Measurements from ENCODE around the gene AP2A2. TPM values are rescaled to one million over a fixed set of nuclear protein-coding genes. Genes with fewer than 3 reads are reported as not detected.

AP2A2 gene
- total and polyA plus RNA-seq, 5 donors from 2014 or later = 6.2 to 85.9 (median 7.5) TPM

DNA sequence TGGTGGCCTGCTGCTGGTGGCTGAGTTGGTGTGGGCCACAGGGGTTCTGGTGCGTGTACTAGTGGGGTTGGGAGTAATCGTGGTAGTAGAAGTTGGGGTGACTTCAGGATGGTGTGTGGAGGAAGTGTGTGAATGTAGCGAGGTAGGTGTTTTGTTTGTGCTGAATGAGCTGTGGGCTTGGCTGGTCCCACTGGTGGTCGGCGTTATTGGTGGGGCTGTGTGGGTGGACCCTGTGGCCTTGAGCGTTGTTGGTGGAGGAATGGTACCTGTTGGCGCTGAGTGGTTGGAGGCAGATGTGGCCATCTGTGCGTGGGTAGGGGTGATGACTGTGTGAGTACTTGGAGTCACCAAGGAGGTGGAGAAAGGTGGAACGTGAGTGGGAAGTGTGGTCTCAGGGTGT is 92.4 kb downstream of the AP2A2 start:
- no peak overlapping the region for H3K4me3 ChIP-seq (ENCODE audit: low read depth, low read length)
- H3K9me3 ChIP-seq (ENCODE audit: control insufficient read depth in 2 of 2, low read length in 2 of 2) = no peaks in the 10 kb centered on the region
- H3K27me3 ChIP-seq (ENCODE audit: control insufficient read depth, insufficient read depth, low read length) = no peaks in the 10 kb centered on the region
- H3K27me3 Mint-ChIP-seq = no peaks in the 10 kb centered on the region
- no peak for ATAC-seq (ENCODE audit: low read depth in 2 of 2)
- no peaks in the 10 kb centered on the region for H3K36me3 ChIP-seq (ENCODE audit: control insufficient read depth, insufficient read depth, low read length)
- peaks cover 25% of the 10 kb centered on the region for H3K36me3 Mint-ChIP-seq
- H3K27ac Mint-ChIP-seq = peak overlapping the region in 1 of 3 donors; percentile 2
- no peak overlapping the region for H3K4me3 Mint-ChIP-seq
- peaks cover 0 to 28% (median 12%) of the 10 kb centered on the region in 4 donors for H3K4me1 Mint-ChIP-seq
- H3K27ac ChIP-seq (ENCODE audit: insufficient read depth, low read length, poor library complexity, severe bottlenecking) = no peak overlapping the region
- H3K9me3 Mint-ChIP-seq = peaks cover 2 to 6% (median 4%) of the 10 kb centered on the region in 7 donors
- DNase-seq = no peak
- H3K4me1 ChIP-seq (ENCODE audit: control insufficient read depth, insufficient read depth, low read length, poor library complexity, severe bottlenecking) = no peaks in the 10 kb centered on the region

DNA sequence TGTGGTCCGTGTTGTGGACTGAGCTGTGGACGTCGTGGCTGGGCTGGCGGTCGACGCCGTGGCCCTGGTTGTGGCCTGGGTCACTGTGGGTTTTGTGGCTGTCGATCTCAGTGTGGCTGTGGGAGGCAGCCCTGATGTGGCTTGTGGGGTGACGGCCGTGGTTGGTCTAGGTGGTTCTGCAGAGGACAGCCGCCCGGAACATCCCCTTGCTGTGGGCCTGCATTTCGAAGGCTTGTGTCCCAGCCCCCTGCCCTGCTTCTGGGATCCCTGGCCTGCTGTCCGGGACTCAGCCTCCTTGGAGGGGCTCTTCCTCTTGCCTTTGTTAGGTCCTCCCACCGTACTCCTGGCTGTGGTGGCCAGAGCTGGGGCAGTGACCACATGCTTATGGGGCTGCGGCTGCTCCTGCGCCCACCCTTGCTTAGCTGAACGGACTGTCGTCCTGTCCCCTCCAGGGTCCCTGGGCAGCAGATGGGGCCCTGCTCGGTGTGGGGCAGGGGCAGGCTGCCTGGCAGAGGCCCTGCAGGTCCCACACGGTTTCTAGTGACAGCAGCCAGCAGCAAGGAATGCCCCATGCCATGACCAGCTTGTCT is 93.7 kb downstream of the AP2A2 start:
- H3K36me3 Mint-ChIP-seq = peaks cover 26% of the 10 kb centered on the region
- H3K9me3 ChIP-seq (ENCODE audit: control insufficient read depth in 2 of 2, low read length in 2 of 2) = no peaks in the 10 kb centered on the region
- peaks cover 0 to 28% (median 13%) of the 10 kb centered on the region in 4 donors for H3K4me1 Mint-ChIP-seq
- no peak for DNase-seq
- no peaks in the 10 kb centered on the region for H3K36me3 ChIP-seq (ENCODE audit: control insufficient read depth, insufficient read depth, low read length)
- H3K4me1 ChIP-seq (ENCODE audit: control insufficient read depth, insufficient read depth, low read length, poor library complexity, severe bottlenecking) = no peaks in the 10 kb centered on the region
- H3K4me3 Mint-ChIP-seq = no peak overlapping the region
- ATAC-seq (ENCODE audit: low read depth in 2 of 2) = no peak
- H3K27ac Mint-ChIP-seq = no peak overlapping the region
- H3K4me3 ChIP-seq (ENCODE audit: low read depth, low read length) = no peak overlapping the region
- peaks cover 2 to 7% (median 4%) of the 10 kb centered on the region in 7 donors for H3K9me3 Mint-ChIP-seq
- H3K27me3 ChIP-seq (ENCODE audit: control insufficient read depth, insufficient read depth, low read length) = no peaks in the 10 kb centered on the region
- no peak overlapping the region for H3K27ac ChIP-seq (ENCODE audit: insufficient read depth, low read length, poor library complexity, severe bottlenecking)
- H3K27me3 Mint-ChIP-seq = no peaks in the 10 kb centered on the region

DNA sequence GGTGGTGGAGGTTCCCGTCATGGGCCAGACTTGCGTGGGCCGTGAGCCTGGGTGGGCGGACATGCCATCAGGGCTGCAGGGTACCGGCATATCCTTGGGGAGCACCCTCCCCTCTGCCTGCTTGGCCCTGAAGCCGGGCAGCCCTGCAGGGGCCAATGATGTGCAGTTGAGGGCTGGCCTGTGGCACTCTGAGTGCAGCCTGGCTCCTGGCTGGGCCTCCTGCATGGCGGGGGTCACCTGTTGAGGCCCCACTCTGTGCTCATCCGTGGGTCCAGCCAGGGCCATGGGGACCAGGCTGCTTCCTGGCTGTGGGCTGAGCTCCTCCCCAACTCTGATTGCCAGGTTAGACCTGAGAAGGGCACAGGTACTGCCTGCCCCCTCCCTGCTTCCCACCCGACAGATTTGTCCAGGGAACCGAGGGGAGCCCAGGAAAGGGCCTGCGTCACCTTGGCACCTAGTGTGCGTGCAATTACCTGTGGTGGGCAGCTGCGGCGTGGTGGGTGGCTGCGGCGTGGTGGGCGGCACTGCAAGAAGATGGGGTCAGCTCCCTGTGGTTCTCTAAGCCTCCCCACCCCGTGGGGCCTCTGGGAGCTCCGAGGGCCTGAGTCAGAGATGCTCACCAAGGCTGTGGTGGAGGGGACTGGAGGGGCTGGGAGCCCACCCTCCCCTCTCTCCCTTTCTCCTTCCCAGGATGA is 94.7 kb downstream of the AP2A2 start:
- peaks cover 26% of the 10 kb centered on the region for H3K36me3 Mint-ChIP-seq

DNA sequence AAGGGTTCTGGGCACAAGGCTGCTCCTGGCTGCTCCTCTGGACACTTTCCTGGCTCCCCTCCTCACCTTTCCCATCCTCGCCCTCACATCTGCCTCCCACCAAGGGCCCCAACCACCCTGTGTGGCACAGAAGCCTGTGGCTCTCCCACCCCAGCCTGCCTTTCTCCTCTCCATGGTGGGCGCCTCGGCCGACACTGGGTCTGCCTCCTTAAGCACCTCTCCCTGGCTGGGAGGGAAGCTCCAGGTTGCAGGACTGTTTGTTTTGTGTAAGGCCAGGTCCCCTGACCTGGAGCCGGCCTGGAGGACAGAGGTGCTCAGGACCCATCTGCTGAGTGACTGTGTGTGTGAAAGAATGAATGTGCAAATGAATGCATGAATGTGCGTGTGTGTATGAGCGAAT is 96.7 kb downstream of the AP2A2 start:
- Histone ChIP-seq H3K4me1 (ENCODE audit: control insufficient read depth, insufficient read depth, low read length, poor library complexity, severe bottlenecking) (no peaks in the 10 kb centered on the region), H3K9me3 (ENCODE audit: control insufficient read depth in 2 of 2, low read length in 2 of 2) (no peaks in the 10 kb centered on the region), H3K36me3 (ENCODE audit: control insufficient read depth, insufficient read depth, low read length) (no peaks in the 10 kb centered on the region), H3K27ac (ENCODE audit: insufficient read depth, low read length, poor library complexity, severe bottlenecking) (no peak overlapping the region), H3K27me3 (ENCODE audit: control insufficient read depth, insufficient read depth, low read length) (no peaks in the 10 kb centered on the region), H3K4me3 (ENCODE audit: low read depth, low read length) (no peak overlapping the region)
- H3K4me3 Mint-ChIP-seq = peak overlapping the region in 1 of 4 donors; percentile 1
- peak overlapping the region in 1 of 3 donors; percentile 17 for H3K27ac Mint-ChIP-seq
- peaks cover 0 to 15% (median 6%) of the 10 kb centered on the region in 4 donors for H3K4me1 Mint-ChIP-seq
- peaks cover 16% of the 10 kb centered on the region for H3K36me3 Mint-ChIP-seq
- H3K27me3 Mint-ChIP-seq = no peaks in the 10 kb centered on the region
- H3K9me3 Mint-ChIP-seq = peaks cover 0 to 7% (median 3%) of the 10 kb centered on the region in 7 donors
- DNase-seq = no peak
- no peak for ATAC-seq (ENCODE audit: low read depth in 2 of 2)

More for the DNA sequence above, 94.7 kb downstream of the AP2A2 start:
- no peak overlapping the region for H3K4me3 ChIP-seq (ENCODE audit: low read depth, low read length)
- ATAC-seq (ENCODE audit: low read depth in 2 of 2) = no peak
- H3K27ac ChIP-seq (ENCODE audit: insufficient read depth, low read length, poor library complexity, severe bottlenecking) = no peak overlapping the region
- H3K27me3 Mint-ChIP-seq = no peaks in the 10 kb centered on the region
- H3K27me3 ChIP-seq (ENCODE audit: control insufficient read depth, insufficient read depth, low read length) = no peaks in the 10 kb centered on the region
- DNase-seq = no peak
- no peaks in the 10 kb centered on the region for H3K36me3 ChIP-seq (ENCODE audit: control insufficient read depth, insufficient read depth, low read length)
- H3K9me3 Mint-ChIP-seq = peaks cover 2 to 7% (median 4%) of the 10 kb centered on the region in 7 donors
- no peak overlapping the region for H3K4me3 Mint-ChIP-seq
- no peaks in the 10 kb centered on the region for H3K4me1 ChIP-seq (ENCODE audit: control insufficient read depth, insufficient read depth, low read length, poor library complexity, severe bottlenecking)
- peaks cover 0 to 28% (median 13%) of the 10 kb centered on the region in 4 donors for H3K4me1 Mint-ChIP-seq
- H3K9me3 ChIP-seq (ENCODE audit: control insufficient read depth in 2 of 2, low read length in 2 of 2) = no peaks in the 10 kb centered on the region
- no peak overlapping the region for H3K27ac Mint-ChIP-seq

DNA sequence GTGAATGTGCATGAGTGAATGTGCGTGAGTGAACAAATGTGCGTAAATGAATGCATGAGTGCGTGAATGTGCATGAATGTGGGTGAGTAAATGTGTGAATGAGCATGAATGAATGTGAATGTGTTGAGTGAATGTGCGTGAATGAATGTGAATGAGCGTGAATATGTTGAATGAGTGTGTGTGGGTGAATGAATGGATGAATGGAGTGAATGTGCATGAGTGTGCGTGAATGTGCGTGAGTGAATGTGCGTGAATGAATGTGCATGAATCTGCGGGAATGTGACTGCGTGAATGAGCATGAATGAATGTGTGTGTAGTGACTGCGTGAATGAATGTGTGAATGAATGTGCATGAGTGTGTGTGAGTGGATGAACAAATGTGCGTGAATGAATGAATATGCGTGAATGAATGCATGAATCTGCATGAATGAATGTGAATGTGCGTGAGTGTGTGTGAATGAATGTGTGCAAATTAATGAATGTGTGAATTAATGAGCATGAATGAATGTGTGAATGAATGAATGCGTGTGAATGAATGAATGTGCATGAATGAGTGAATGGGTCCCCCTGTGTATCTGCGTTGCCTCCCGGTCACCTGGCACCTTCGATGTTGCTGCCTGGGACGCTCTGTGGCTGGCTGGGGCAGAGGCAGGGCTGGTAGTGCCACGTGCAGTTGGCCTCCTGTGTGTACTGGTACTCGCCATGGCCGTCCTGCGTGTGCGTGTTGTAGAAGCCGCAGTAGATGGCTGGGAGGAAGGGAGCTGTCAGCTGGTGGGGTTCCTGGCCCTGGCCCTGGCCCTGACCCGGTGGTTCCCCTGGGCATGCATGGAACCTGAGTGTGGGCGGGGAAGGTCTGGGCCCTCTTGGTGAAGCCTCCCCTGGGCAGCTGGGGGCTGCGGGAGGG is 97.5 kb downstream of the AP2A2 start:
- Histone ChIP-seq H3K9me3 (ENCODE audit: control insufficient read depth in 2 of 2, low read length in 2 of 2) (no peaks in the 10 kb centered on the region), H3K36me3 (ENCODE audit: control insufficient read depth, insufficient read depth, low read length) (no peaks in the 10 kb centered on the region), H3K4me3 (ENCODE audit: low read depth, low read length) (no peak overlapping the region), H3K27me3 (ENCODE audit: control insufficient read depth, insufficient read depth, low read length) (no peaks in the 10 kb centered on the region), H3K27ac (ENCODE audit: insufficient read depth, low read length, poor library complexity, severe bottlenecking) (no peak overlapping the region), H3K4me1 (ENCODE audit: control insufficient read depth, insufficient read depth, low read length, poor library complexity, severe bottlenecking) (no peaks in the 10 kb centered on the region)
- ATAC-seq (ENCODE audit: low read depth in 2 of 2) = no peak
- DNase-seq = no peak
- Mint-ChIP-seq H3K9me3 (peaks cover 0 to 5% (median 2%) of the 10 kb centered on the region in 7 donors), H3K36me3 (peaks cover 8% of the 10 kb centered on the region), H3K27me3 (no peaks in the 10 kb centered on the region), H3K4me3 (peak overlapping the region in 2 of 4 donors; percentile 1 to 4), H3K4me1 (peaks cover 0 to 9% (median 2%) of the 10 kb centered on the region in 4 donors), H3K27ac (no peak overlapping the region)

DNA sequence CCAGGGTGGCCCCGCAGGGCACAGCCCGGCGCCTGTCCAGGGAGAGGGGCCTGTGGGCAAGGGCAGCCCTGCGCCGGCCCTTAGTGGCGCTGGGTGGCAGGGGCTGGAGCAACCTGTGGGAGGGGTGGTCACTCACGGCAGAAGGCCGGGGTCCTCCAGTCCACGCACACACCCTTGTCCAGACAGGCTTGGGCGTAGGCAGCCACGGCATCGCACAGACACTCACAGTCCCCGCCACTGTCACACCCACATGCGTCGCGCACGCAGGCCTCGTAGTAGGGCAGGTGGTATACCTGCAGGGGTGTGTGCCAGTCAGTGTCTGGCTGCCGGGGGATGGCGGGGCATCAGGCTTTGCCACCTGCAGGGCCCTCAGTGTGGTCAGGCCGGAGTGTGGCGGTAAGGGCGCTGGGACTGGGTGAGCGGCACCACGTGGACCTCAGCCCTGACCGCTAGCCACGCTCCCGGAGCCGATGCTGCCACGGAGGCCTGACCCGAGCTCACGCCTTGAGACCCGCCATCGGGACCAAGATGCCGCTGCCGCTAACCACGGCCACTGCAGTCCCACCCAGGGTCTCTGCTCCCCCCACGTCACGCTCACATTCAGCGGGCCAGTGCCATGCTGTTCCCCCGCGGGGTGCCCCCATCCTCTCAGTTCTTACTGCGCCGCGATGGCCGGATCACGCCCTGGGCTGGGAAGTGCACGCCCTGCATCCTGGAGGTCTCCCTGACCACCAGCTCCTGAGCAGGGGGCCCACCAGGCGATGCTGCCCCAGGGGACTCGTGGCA is 98.3 kb downstream of the AP2A2 start:
- no peaks in the 10 kb centered on the region for H3K4me1 ChIP-seq (ENCODE audit: control insufficient read depth, insufficient read depth, low read length, poor library complexity, severe bottlenecking)
- H3K9me3 Mint-ChIP-seq = peaks cover 0 to 5% (median 1%) of the 10 kb centered on the region in 7 donors
- H3K4me3 ChIP-seq (ENCODE audit: low read depth, low read length) = no peak overlapping the region
- no peaks in the 10 kb centered on the region for H3K36me3 ChIP-seq (ENCODE audit: control insufficient read depth, insufficient read depth, low read length)
- no peak overlapping the region for H3K27ac Mint-ChIP-seq
- ATAC-seq (ENCODE audit: low read depth in 2 of 2) (no peak), DNase-seq (no peak)
- H3K27ac ChIP-seq (ENCODE audit: insufficient read depth, low read length, poor library complexity, severe bottlenecking) = no peak overlapping the region
- H3K4me3 Mint-ChIP-seq = no peak overlapping the region
- H3K36me3 Mint-ChIP-seq = peaks cover 7% of the 10 kb centered on the region
- H3K27me3 ChIP-seq (ENCODE audit: control insufficient read depth, insufficient read depth, low read length) = no peaks in the 10 kb centered on the region
- no peaks in the 10 kb centered on the region for H3K27me3 Mint-ChIP-seq
- H3K4me1 Mint-ChIP-seq = peaks cover 0 to 7% (median 2%) of the 10 kb centered on the region in 4 donors
- no peaks in the 10 kb centered on the region for H3K9me3 ChIP-seq (ENCODE audit: control insufficient read depth in 2 of 2, low read length in 2 of 2)
